ENCODE data around the gene HS6ST3. TPM values are rescaled to one million over a fixed set of nuclear protein-coding genes. Genes with fewer than 3 reads are reported as not detected.
"Not testable (repeated sequence)": the region's sequence is repeated elsewhere in the genome, so short reads cannot be mapped to it uniquely, and the experiment has no call there.

The HS6ST3 gene
- total and polyA plus RNA-seq, 10 donors: 0.03 TPM; not detected in 9

- WGBS, 5 donors: 82 to 95% (median 89%) methylated on average over 2 of the region's 2 CpGs
- Histone ChIP-seq H3K9me3 (peaks cover 0 to 15% (median 4%) of the 10 kb centered on the region in 8 donors), H3K27me3 (replicated peaks in 1 of 7) (no peaks in the 10 kb centered on the region), H3K4me3 (no peak overlapping the region), H3K36me3 (no peaks in the 10 kb centered on the region), H3K27ac (no peak overlapping the region), H3K4me1 (no peaks in the 10 kb centered on the region)
- no peak for TF ChIP-seq CTCF (IDR thresholded peaks at IDR 0.05 in 8 of 11, conservative IDR thresholded peaks at IDR 0.05 in 3 of 11)
- TF ChIP-seq POLR2A (IDR thresholded peaks at IDR 0.05): no peak
- TF ChIP-seq POLR2AphosphoS5 (IDR thresholded peaks at IDR 0.05): no peak
- intact Hi-C loops (cut with DNase I; ENCODE audit: low total_unique reads): no loop called here
- no peak for DNase-seq
Measured at GRCh38 chr13:96772426-96772825, 682.5 kb downstream of the HS6ST3 start.

- DNase-seq; intact Hi-C loops (cut with DNase I; ENCODE audit: low total_unique reads); H3K36me3 ChIP-seq; H3K27me3 ChIP-seq (replicated peaks in 1 of 7); H3K27ac ChIP-seq; H3K4me3 ChIP-seq; H3K4me1 ChIP-seq: not testable (repeated sequence)
- H3K9me3 ChIP-seq: peaks cover 0 to 31% (median 15%) of the 10 kb centered on the region in 8 donors
- WGBS, 5 donors: 91 to 100% (median 95%) methylated on average over 3 of the region's 3 CpGs
Measured at GRCh38 chr13:96778302-96778701, 688.4 kb downstream of the HS6ST3 start.

GRCh38 chr13:96779691-96780090, 689.8 kb downstream of the HS6ST3 start:
- Histone ChIP-seq H3K27me3 (replicated peaks in 1 of 7) (no peaks in the 10 kb centered on the region), H3K36me3 (no peaks in the 10 kb centered on the region), H3K27ac (no peak overlapping the region), H3K4me1 (no peaks in the 10 kb centered on the region), H3K9me3 (peaks cover 0 to 27% (median 15%) of the 10 kb centered on the region in 8 donors), H3K4me3 (no peak overlapping the region)
- DNase-seq: no peak
- intact Hi-C loops (cut with DNase I; ENCODE audit: low total_unique reads): no loop called here
- no peak for TF ChIP-seq CTCF (IDR thresholded peaks at IDR 0.05 in 8 of 11, conservative IDR thresholded peaks at IDR 0.05 in 3 of 11)
- no peak for TF ChIP-seq POLR2A (IDR thresholded peaks at IDR 0.05)
- no peak for TF ChIP-seq POLR2AphosphoS5 (IDR thresholded peaks at IDR 0.05)

GRCh38 chr13:96780105-96780504, 690.2 kb downstream of the HS6ST3 start:
- H3K9me3 ChIP-seq: peaks cover 0 to 27% (median 15%) of the 10 kb centered on the region in 8 donors
- H3K27ac ChIP-seq: no peak overlapping the region
- intact Hi-C loops (cut with DNase I; ENCODE audit: low total_unique reads): no loop called here
- TF ChIP-seq CTCF (IDR thresholded peaks at IDR 0.05 in 8 of 11, conservative IDR thresholded peaks at IDR 0.05 in 3 of 11): no peak
- TF ChIP-seq POLR2A (IDR thresholded peaks at IDR 0.05): no peak
- no peak for TF ChIP-seq POLR2AphosphoS5 (IDR thresholded peaks at IDR 0.05)
- H3K27me3 ChIP-seq (replicated peaks in 1 of 7): no peaks in the 10 kb centered on the region
- H3K4me1 ChIP-seq: no peaks in the 10 kb centered on the region
- WGBS, 5 donors: 77 to 90% (median 82%) methylated on average over 3 of the region's 3 CpGs
- DNase-seq: no peak
- no peak overlapping the region for H3K4me3 ChIP-seq
- H3K36me3 ChIP-seq: no peaks in the 10 kb centered on the region

- intact Hi-C loops (cut with DNase I; ENCODE audit: low total_unique reads): no loop called here
- no peaks in the 10 kb centered on the region for H3K27me3 ChIP-seq (replicated peaks in 1 of 7)
- peaks cover 0 to 27% (median 16%) of the 10 kb centered on the region in 8 donors for H3K9me3 ChIP-seq
- DNase-seq: no peak
- H3K4me1 ChIP-seq: no peaks in the 10 kb centered on the region
- H3K27ac ChIP-seq: no peak overlapping the region
- WGBS, 5 donors: 63 to 80% (median 70%) methylated on average over 4 of the region's 4 CpGs
- TF ChIP-seq POLR2AphosphoS5 (IDR thresholded peaks at IDR 0.05): no peak
- no peak overlapping the region for H3K4me3 ChIP-seq
- H3K36me3 ChIP-seq: no peaks in the 10 kb centered on the region
Measured at GRCh38 chr13:96781141-96781540, 691.2 kb downstream of the HS6ST3 start.

Data from spleen (tissue), 11 donors.